Measurements from ENCODE around the gene NTNG1. TPM values are rescaled to one million over a fixed set of nuclear protein-coding genes. Genes with fewer than 3 reads are reported as not detected.

NTNG1 gene
- total and polyA plus RNA-seq, 2 of the 4 experiments (the other 2 are of a cell fraction) = 1.2 to 2.3 TPM

DNA sequence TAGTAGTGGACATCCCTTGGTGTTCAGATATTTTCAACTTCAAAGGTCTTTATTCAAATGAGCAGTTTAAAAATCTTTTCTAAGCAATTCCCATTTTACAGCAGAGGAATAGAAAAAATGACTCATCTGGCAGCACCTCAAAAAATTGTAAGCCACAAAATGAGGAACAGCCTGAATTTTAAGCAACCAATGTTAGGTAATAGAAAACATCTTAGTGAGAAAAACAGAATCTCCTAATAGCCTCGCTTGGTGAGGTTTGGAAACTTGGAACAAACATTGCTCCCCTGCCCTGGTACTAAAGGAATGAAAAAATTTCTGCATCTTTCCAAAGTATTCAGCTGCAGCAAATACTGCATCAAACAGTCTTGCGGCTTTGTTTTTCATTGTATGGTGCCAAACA, 264.4 kb downstream of the NTNG1 start:
- no peak overlapping the region for H3K27ac ChIP-seq (ENCODE audit: insufficient read depth, low read length)
- no peaks in the 10 kb centered on the region for H3K27me3 ChIP-seq (ENCODE audit: control insufficient read depth, insufficient read depth, low read length)
- no peak overlapping the region for H2AK9ac ChIP-seq (replicated peaks; ENCODE audit: low read depth, low read length, poor library complexity)
- H4K20me1 ChIP-seq (ENCODE audit: insufficient read depth, low read length) = no peaks in the 10 kb centered on the region
- no peak overlapping the region for H3K9ac ChIP-seq (ENCODE audit: low read depth, low read length)
- H3K79me1 ChIP-seq (ENCODE audit: low read depth in 1 of 2, low read length in 2 of 2) = no peaks in the 10 kb centered on the region
- no peak for TF ChIP-seq RAD21 (IDR thresholded peaks at IDR 0.05; ENCODE audit: low read length)
- TF ChIP-seq MAFK (IDR thresholded peaks at IDR 0.05; ENCODE audit: low read depth, low read length) = no peak
- no peak for TF ChIP-seq CHD1 (IDR thresholded peaks at IDR 0.05; ENCODE audit: low read depth, low read length)
- TF ChIP-seq BHLHE40 (IDR thresholded peaks at IDR 0.05; ENCODE audit: low read depth, low read length) = no peak
- no peak for TF ChIP-seq SMC3 (IDR thresholded peaks at IDR 0.05; ENCODE audit: low read depth, low read length)
- no peak for TF ChIP-seq POLR2A (IDR thresholded peaks at IDR 0.05; ENCODE audit: low read depth, low read length)
- TF ChIP-seq, protein P1, sequence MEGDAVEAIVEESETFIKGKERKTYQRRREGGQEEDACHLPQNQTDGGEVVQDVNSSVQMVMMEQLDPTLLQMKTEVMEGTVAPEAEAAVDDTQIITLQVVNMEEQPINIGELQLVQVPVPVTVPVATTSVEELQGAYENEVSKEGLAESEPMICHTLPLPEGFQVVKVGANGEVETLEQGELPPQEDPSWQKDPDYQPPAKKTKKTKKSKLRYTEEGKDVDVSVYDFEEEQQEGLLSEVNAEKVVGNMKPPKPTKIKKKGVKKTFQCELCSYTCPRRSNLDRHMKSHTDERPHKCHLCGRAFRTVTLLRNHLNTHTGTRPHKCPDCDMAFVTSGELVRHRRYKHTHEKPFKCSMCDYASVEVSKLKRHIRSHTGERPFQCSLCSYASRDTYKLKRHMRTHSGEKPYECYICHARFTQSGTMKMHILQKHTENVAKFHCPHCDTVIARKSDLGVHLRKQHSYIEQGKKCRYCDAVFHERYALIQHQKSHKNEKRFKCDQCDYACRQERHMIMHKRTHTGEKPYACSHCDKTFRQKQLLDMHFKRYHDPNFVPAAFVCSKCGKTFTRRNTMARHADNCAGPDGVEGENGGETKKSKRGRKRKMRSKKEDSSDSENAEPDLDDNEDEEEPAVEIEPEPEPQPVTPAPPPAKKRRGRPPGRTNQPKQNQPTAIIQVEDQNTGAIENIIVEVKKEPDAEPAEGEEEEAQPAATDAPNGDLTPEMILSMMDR (conservative IDR thresholded peaks at IDR 0.05; ENCODE audit: low read depth, low read length) = no peak
- TF ChIP-seq CEBPB (IDR thresholded peaks at IDR 0.05; ENCODE audit: low read depth, low read length) = no peak
- TF ChIP-seq MAZ (IDR thresholded peaks at IDR 0.05; ENCODE audit: borderline replicate concordance, low read depth, low read length) = no peak
- TF ChIP-seq NFE2L2 (IDR thresholded peaks at IDR 0.05; ENCODE audit: low read depth, low read length) = no peak
- TF ChIP-seq RFX5 (IDR thresholded peaks at IDR 0.05; ENCODE audit: low read depth, low read length) = no peak
- no peak for TF ChIP-seq MXI1 (IDR thresholded peaks at IDR 0.05; ENCODE audit: borderline replicate concordance, low read depth, low read length)
- TF ChIP-seq FOS (IDR thresholded peaks at IDR 0.05; ENCODE audit: low read depth, low read length) = no peak
- no peak for TF ChIP-seq RCOR1 (IDR thresholded peaks at IDR 0.05; ENCODE audit: insufficient replicate concordance, low read length)
- H4K8ac ChIP-seq (ENCODE audit: low read depth in 2 of 2, low read length in 2 of 2) = no peak overlapping the region
- ATAC-seq (ENCODE audit: low read depth) = no peak
- no peak overlapping the region for H2BK20ac ChIP-seq (ENCODE audit: low read depth, low read length)
- H3K18ac ChIP-seq (ENCODE audit: low read depth, low read length) = no peak overlapping the region
- no peak overlapping the region for H2AK5ac ChIP-seq (ENCODE audit: low read depth, low read length)
- H3K9me1 ChIP-seq (ENCODE audit: insufficient read depth, low read length) = no peaks in the 10 kb centered on the region
- H3K23ac ChIP-seq (ENCODE audit: low read depth, low read length) = no peak overlapping the region
- WGBS, 2 experiments (ENCODE audit: extremely low coverage in 2 of 2, insufficient read length in 1 of 2) = no CpG with 5 or more reads among the region's 2 CpGs
- H3K56ac ChIP-seq (ENCODE audit: extremely low read depth, insufficient read depth, low read length) = no peak overlapping the region
- H4K5ac ChIP-seq (ENCODE audit: low read depth, low read length) = no peak overlapping the region
- H2AFZ ChIP-seq (replicated peaks; ENCODE audit: low read length, poor library complexity) = no peak overlapping the region
- peak; percentile 7 for DNase-seq
- no peak overlapping the region for H2BK15ac ChIP-seq (ENCODE audit: low read depth, low read length)
- in situ Hi-C loops (cut with MboI; ENCODE audit: low sequenced_read_pairs) (no loop called here), dilution Hi-C loops (cut with HindIII; ENCODE audit: low sequenced_read_pairs, unreplicated experiment) (no loop called here), intact Hi-C loops (cut with micrococcal nuclease) (no loop called here)
- ChIA-PET POLR2A (ENCODE audit: unreplicated experiment) (no interaction called here), CTCF (no interaction called here)
- H2BK5ac ChIP-seq (ENCODE audit: low read depth, low read length, poor library complexity, severe bottlenecking) = no peak overlapping the region
- no peak overlapping the region for H4K91ac ChIP-seq (ENCODE audit: insufficient read depth, low read depth, low read length)
- no peak overlapping the region for H3K4ac ChIP-seq (ENCODE audit: low read depth, low read length)
- H2BK120ac ChIP-seq (ENCODE audit: low read depth, low read length) = no peak overlapping the region
- no peaks in the 10 kb centered on the region for H3K36me3 ChIP-seq (ENCODE audit: control insufficient read depth, insufficient read depth, low read length)
- no peak overlapping the region for H3K14ac ChIP-seq (replicated peaks; ENCODE audit: low read depth, low read length)
- H3K4me3 ChIP-seq (ENCODE audit: insufficient read depth, low read depth, low read length) = no peak overlapping the region
- H3K9me3 ChIP-seq (ENCODE audit: control insufficient read depth, insufficient read depth, low read length) = no peaks in the 10 kb centered on the region
- BruUV-seq (replicated peaks) = no TSS peak
- no peak overlapping the region for H3K4me2 ChIP-seq (ENCODE audit: low read depth, low read length)
- no peaks in the 10 kb centered on the region for H3K4me1 ChIP-seq (ENCODE audit: control insufficient read depth, insufficient read depth, low read length)

Data from IMR-90 (cell line).